ACC112 (cell line): ENCODE results near the gene KCNJ16.
"Not testable (repeated sequence)": the region's sequence is repeated elsewhere in the genome, so short reads cannot be mapped to it uniquely, and the experiment has no call there.

ENCODE experiments used
- H2AFZ ChIP-seq: fragments of 200-600 bp; sonication (generic); one replicate; pipeline ENCODE4 v1.6.0; 2017; ENCODE audit warnings: antibody characterized with exemption, low read length; ENCODE audit not compliant: unreplicated experiment
- H3K27ac ChIP-seq: fragments of 200-600 bp; sonication (generic); 2 replicates; pipeline ENCODE4 v1.5.1; 2014; ENCODE audit warnings: low read depth, mild to moderate bottlenecking, antibody characterized with exemption, low read length, moderate library complexity
- H3K27me3 ChIP-seq: fragments of 200-600 bp; sonication (generic); 2 replicates; pipeline ENCODE4 v1.6.1; 2014; ENCODE audit warnings: mild to moderate bottlenecking, antibody characterized with exemption, low read length, moderate library complexity, mixed read lengths; ENCODE audit not compliant: insufficient read depth
- H3K36me3 ChIP-seq: fragments of 200-600 bp; sonication (generic); 2 replicates; pipeline ENCODE4 v1.6.1; 2016; ENCODE audit warnings: mild to moderate bottlenecking, antibody characterized with exemption, low read length, moderate library complexity, mixed read lengths; ENCODE audit not compliant: insufficient read depth
- H3K4me1 ChIP-seq: fragments of 200-600 bp; sonication (generic); one replicate; pipeline ENCODE4 v1.6.1; 2016; ENCODE audit warnings: low read length, mixed read lengths; ENCODE audit not compliant: insufficient read depth, unreplicated experiment, control insufficient read depth
- H3K4me3 ChIP-seq: fragments of 200-600 bp; sonication (generic); 2 replicates; pipeline ENCODE4 v1.5.1; 2014; ENCODE audit warnings: mild to moderate bottlenecking, low read depth, low read length
- H3K79me2 ChIP-seq: fragments of 200-600 bp; sonication (generic); one replicate; pipeline ENCODE4 v1.6.0; 2016; ENCODE audit warnings: low read length; ENCODE audit not compliant: control insufficient read depth, unreplicated experiment, insufficient read depth

Gene KCNJ16

DNA sequence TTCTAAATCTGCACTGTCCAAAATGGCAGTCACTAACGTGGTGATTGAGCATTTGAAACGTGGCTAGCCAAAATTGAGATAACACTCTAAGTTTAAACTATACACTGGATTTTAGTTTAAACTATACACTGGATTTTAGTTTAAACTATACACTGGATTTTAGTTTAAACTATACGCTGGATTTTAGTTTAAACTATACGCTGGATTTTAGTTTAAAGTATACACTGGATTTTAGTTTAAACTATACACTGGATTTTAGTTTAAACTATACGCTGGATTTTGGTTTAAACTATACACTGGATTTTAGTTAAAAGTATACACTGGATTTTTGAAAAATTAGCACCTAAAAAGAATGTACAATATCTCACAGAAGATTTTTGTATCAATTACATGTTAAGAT, 29.2 kb upstream of the KCNJ16 start:
- not testable (repeated sequence) for H3K4me3 ChIP-seq, H3K36me3 ChIP-seq, H3K27ac ChIP-seq, H3K27me3 ChIP-seq, H3K79me2 ChIP-seq, H2AFZ ChIP-seq
- peaks cover 22% of the 10 kb centered on the region for H3K4me1 ChIP-seq

DNA sequence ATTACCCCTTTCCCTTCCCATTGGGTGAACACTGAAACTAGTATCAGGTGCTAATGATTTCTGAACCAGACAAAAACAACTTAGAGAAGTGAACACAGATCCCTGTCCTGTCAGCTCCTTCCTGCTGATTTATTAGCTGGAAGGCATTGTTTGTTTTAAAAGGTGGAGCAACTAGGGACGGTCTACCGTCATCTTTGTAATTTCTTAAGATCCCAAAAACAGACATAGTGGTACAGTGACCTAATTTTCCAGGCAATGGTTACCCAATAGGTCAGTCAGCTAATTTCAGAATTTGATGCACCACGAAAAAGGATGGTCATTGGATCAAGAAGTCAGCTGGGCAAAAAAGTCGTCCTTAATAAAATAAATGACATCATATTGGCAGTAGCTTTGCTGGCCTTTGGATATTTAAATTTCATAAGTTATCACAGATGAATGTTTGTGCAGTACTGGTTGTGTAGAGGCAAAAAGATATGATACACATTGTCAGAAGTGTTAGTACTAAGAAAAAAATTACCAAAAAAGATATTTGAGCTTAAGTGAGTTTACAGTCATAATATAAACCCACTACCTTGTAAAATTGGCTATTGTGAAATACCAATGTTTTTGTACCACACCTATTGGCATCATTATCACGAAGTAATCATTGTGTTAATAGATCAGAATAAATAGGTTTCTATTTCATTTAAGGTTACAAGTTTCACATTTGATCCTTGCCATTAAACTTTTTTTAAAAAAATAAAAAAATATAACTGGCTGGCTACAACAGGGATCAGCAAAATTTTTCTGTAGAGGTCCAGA, 27.2 kb upstream of the KCNJ16 start:
- H3K27me3 ChIP-seq = no peaks in the 10 kb centered on the region
- H3K36me3 ChIP-seq = no peaks in the 10 kb centered on the region
- no peak overlapping the region for H3K27ac ChIP-seq
- no peaks in the 10 kb centered on the region for H3K79me2 ChIP-seq
- no peak overlapping the region for H2AFZ ChIP-seq
- H3K4me1 ChIP-seq = peaks cover 19% of the 10 kb centered on the region
- no peak overlapping the region for H3K4me3 ChIP-seq

GRCh38 chr17:70049801-70050591, 25.0 kb upstream of the KCNJ16 start:
- peaks cover 19% of the 10 kb centered on the region for H3K4me1 ChIP-seq
- H3K4me3 ChIP-seq = no peak overlapping the region
- no peak overlapping the region for H2AFZ ChIP-seq
- no peaks in the 10 kb centered on the region for H3K79me2 ChIP-seq
- no peak overlapping the region for H3K27ac ChIP-seq
- no peaks in the 10 kb centered on the region for H3K27me3 ChIP-seq
- no peaks in the 10 kb centered on the region for H3K36me3 ChIP-seq

GRCh38 chr17:70050931-70051330, 24.1 kb upstream of the KCNJ16 start:
- Histone ChIP-seq H3K27ac (no peak overlapping the region), H3K4me3 (no peak overlapping the region), H3K27me3 (no peaks in the 10 kb centered on the region)

DNA sequence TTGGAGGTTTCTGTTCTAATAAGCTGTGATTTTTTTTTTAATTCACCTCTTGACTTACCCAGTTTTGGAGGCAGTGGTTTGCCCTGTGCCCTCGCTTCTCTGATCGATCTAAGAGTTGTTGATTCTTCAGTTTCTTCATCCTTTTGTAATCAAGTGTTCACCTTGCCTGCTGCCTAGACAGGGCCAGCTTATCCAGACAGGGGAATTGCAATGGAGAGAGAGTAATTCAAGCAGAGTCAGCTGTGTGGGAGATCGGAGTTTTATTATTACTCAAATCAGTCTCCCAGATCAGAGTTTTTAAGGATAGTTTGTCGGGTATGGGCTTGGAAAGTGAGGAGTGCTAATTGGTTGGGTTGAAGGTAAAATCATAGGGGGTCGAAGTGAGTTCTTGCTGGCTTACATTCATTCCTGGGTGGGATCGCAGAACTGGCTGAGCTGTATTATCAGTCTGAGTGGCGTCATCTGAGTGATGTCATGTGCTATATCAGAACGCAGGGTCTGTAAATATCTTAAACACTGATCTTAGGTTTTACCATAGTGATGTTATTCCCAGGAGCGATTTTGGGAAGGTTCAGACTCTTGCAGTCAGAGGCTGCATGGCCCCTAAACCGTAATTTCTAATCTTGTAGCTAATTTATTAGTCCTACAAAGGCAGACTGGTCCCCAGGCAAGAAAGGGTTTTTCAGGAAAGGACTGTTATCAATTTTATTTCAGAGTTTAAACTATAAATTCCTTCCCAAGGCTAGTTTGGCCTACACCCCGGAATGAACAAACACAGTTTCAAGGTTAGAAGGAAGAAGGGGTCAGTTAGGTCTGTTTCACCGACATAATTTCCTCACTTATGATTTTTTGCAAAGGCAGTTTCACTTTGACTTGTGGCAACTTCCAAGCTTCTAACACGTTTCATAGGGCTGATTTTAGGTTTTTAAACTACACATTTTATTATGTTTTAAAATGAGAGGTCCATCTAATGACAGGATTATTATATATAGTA, 21.5 kb upstream of the KCNJ16 start:
- Histone ChIP-seq H2AFZ (peak overlapping the region; percentile 84), H3K4me3 (peak overlapping the region; percentile 65), H3K27me3 (no peaks in the 10 kb centered on the region), H3K27ac (no peak overlapping the region), H3K79me2 (no peaks in the 10 kb centered on the region), H3K36me3 (no peaks in the 10 kb centered on the region), H3K4me1 (peaks cover 14% of the 10 kb centered on the region)

More at GRCh38 chr17:70050931-70051330, 24.1 kb upstream of the KCNJ16 start:
- H3K36me3 ChIP-seq = no peaks in the 10 kb centered on the region
- no peak overlapping the region for H2AFZ ChIP-seq
- no peaks in the 10 kb centered on the region for H3K79me2 ChIP-seq
- H3K4me1 ChIP-seq = peaks cover 19% of the 10 kb centered on the region

- no peaks in the 10 kb centered on the region for H3K27me3 ChIP-seq
- H3K4me3 ChIP-seq = no peak overlapping the region
- peaks cover 11% of the 10 kb centered on the region for H3K4me1 ChIP-seq
These were observed 20.0 kb upstream of the KCNJ16 start for GRCh38 chr17:70055000-70055399.

DNA sequence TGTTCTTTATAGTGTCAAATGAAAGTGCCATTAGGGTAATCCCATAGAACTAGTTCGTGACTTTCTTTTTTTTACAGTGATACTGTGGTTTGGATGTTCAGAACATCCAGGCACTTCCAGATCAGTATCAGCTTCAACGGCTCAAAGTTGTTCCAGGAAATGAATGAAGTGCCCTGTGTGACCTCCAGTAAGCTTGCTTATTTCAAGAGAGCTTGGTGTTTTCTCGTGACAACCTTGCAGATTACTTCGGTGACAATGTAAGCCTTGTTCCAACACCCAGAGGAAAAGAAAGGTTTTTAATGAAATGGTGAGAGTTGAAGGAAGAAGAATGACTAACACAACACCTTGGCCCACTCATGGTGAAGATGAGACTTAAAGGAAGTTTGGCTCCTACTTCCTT, 16.0 kb upstream of the KCNJ16 start:
- no peak overlapping the region for H3K27ac ChIP-seq
- no peaks in the 10 kb centered on the region for H3K36me3 ChIP-seq
- H3K4me1 ChIP-seq = no peaks in the 10 kb centered on the region
- no peaks in the 10 kb centered on the region for H3K27me3 ChIP-seq
- H3K79me2 ChIP-seq = no peaks in the 10 kb centered on the region
- H2AFZ ChIP-seq = no peak overlapping the region
- H3K4me3 ChIP-seq = no peak overlapping the region

More at GRCh38 chr17:70055000-70055399, 20.0 kb upstream of the KCNJ16 start:
- H3K27ac ChIP-seq = no peak overlapping the region
- no peaks in the 10 kb centered on the region for H3K79me2 ChIP-seq
- no peaks in the 10 kb centered on the region for H3K36me3 ChIP-seq
- no peak overlapping the region for H2AFZ ChIP-seq

GRCh38 chr17:70059649-70060048, 15.4 kb upstream of the KCNJ16 start:
- Histone ChIP-seq H3K4me1 (no peaks in the 10 kb centered on the region), H3K27me3 (no peaks in the 10 kb centered on the region), H2AFZ (no peak overlapping the region), H3K36me3 (no peaks in the 10 kb centered on the region), H3K4me3 (no peak overlapping the region), H3K27ac (no peak overlapping the region), H3K79me2 (no peaks in the 10 kb centered on the region)

- Histone ChIP-seq H3K36me3 (no peaks in the 10 kb centered on the region), H3K4me1 (no peaks in the 10 kb centered on the region), H3K4me3 (no peak overlapping the region), H2AFZ (no peak overlapping the region), H3K27ac (no peak overlapping the region), H3K27me3 (no peaks in the 10 kb centered on the region), H3K79me2 (no peaks in the 10 kb centered on the region)
These were observed 14.6 kb upstream of the KCNJ16 start for GRCh38 chr17:70060415-70060814.

DNA sequence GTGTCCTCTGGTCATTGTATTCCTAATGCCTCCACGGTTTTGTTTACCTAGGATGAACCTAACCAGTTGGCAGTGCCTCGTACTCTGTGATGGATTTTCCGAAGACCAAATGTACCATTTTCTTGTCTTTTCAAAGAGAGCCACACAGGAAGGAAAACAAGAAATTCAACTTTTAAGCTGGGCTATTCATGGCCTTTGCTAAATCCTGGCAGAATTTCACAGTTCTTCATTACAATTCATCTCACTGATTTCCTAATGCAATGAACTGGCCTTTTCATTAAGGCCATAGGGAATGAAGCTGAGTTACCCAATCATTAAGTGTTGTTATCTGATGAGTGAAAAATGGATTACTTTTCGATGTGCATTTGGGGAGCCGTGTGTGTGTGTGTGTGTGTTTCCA, 7.9 kb upstream of the KCNJ16 start:
- Histone ChIP-seq H3K4me1 (no peaks in the 10 kb centered on the region), H2AFZ (no peak overlapping the region), H3K4me3 (no peak overlapping the region), H3K79me2 (no peaks in the 10 kb centered on the region), H3K36me3 (no peaks in the 10 kb centered on the region), H3K27me3 (no peaks in the 10 kb centered on the region), H3K27ac (no peak overlapping the region)
